ENCODE results near the gene NEGR1. TPM values are rescaled to one million over a fixed set of nuclear protein-coding genes. Genes with fewer than 3 reads are reported as not detected.

NEGR1 gene
- total and polyA plus RNA-seq, 2 experiments from 2014 or later: 0.57 to 0.94 TPM

DNA sequence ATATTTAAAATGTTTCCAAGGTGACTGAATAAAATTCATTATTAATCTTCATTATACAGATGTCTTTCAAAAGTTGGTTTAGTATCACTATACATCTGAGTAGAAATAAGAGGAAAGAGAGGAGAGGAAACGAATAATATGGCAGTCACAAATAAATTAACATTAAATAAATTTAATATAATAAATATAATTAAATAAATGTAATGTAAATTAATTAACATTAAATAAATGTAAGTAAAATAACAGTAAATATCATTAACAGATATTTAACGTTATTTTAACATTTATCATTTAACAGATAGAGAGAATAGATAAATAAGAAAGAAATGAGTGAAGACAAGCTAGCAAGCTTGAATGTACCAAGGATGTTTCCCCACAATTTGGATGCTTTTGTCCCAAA, 592.7 kb downstream of the NEGR1 start:
- no peaks in the 10 kb centered on the region for H3K79me2 ChIP-seq (replicated peaks; ENCODE audit: insufficient read depth)
- H3K4me2 ChIP-seq: no peak overlapping the region
- no peak overlapping the region for H3K4me3 ChIP-seq
- H3F3A ChIP-seq (replicated peaks; ENCODE audit: low read depth): no peaks in the 10 kb centered on the region
- H3K36me3 ChIP-seq (ENCODE audit: insufficient read depth): no peaks in the 10 kb centered on the region
- no peak for TF ChIP-seq EZH2phosphoT487 (IDR thresholded peaks at IDR 0.05; ENCODE audit: unreplicated experiment)
- TF ChIP-seq NANOG (IDR thresholded peaks at IDR 0.05; ENCODE audit: borderline replicate concordance): no peak
- TF ChIP-seq, protein P1, sequence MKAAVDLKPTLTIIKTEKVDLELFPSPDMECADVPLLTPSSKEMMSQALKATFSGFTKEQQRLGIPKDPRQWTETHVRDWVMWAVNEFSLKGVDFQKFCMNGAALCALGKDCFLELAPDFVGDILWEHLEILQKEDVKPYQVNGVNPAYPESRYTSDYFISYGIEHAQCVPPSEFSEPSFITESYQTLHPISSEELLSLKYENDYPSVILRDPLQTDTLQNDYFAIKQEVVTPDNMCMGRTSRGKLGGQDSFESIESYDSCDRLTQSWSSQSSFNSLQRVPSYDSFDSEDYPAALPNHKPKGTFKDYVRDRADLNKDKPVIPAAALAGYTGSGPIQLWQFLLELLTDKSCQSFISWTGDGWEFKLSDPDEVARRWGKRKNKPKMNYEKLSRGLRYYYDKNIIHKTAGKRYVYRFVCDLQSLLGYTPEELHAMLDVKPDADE (IDR thresholded peaks at IDR 0.05): no peak
- TF ChIP-seq CREB1 (CRISPR knock-in tag; IDR thresholded peaks at IDR 0.05; ENCODE audit: low read depth): no peak
- no peak for TF ChIP-seq POLR2AphosphoS5 (IDR thresholded peaks at IDR 0.05; ENCODE audit: low read depth)
- no peak for TF ChIP-seq JUNB (IDR thresholded peaks at IDR 0.05; ENCODE audit: unreplicated experiment)
- no peak for TF ChIP-seq ZNF331 (CRISPR knock-in tag; IDR thresholded peaks at IDR 0.05; ENCODE audit: low read depth)
- TF ChIP-seq REST (IDR thresholded peaks at IDR 0.05; ENCODE audit: unreplicated experiment): no peak
- no peak for TF ChIP-seq CTCF (conservative IDR thresholded peaks at IDR 0.05; ENCODE audit: low read depth in 2 of 2)
- no peak for TF ChIP-seq ZNF114 (CRISPR knock-in tag; IDR thresholded peaks at IDR 0.05)
- no peak for TF ChIP-seq EZH2 (IDR thresholded peaks at IDR 0.05; ENCODE audit: low read depth, unreplicated experiment)
- TF ChIP-seq ZNF462 (CRISPR knock-in tag; IDR thresholded peaks at IDR 0.05): no peak
- no peak for TF ChIP-seq STAT1 (IDR thresholded peaks at IDR 0.05; ENCODE audit: unreplicated experiment)
- H3K9me2 ChIP-seq (ENCODE audit: insufficient read depth): no peaks in the 10 kb centered on the region
- H2AFZ ChIP-seq: no peak overlapping the region
- Mint-ChIP-seq H3K36me3 (ENCODE audit: low read depth) (no peaks in the 10 kb centered on the region), H3K27ac (no peak overlapping the region), H3K27me3 (ENCODE audit: insufficient read depth, low read depth, poor library complexity) (no peaks in the 10 kb centered on the region), H3K4me1 (no peaks in the 10 kb centered on the region), H3K9me3 (no peaks in the 10 kb centered on the region), H3K4me3 (no peak overlapping the region)
- DNase-seq (ENCODE audit: low spot score) (no peak), ATAC-seq (no peak)
- H3K27ac ChIP-seq (ENCODE audit: low read depth): no peak overlapping the region
- H3K27me3 ChIP-seq (ENCODE audit: insufficient read depth): no peaks in the 10 kb centered on the region
- no peaks in the 10 kb centered on the region for H4K20me1 ChIP-seq (replicated peaks; ENCODE audit: insufficient read depth)
- H3K4me1 ChIP-seq (ENCODE audit: insufficient read depth): no peaks in the 10 kb centered on the region

Data from GM23338 (cell line).